Measurements from ENCODE around the gene ARFGAP1.

ARFGAP1 gene

GRCh38 chr20:63309261-63310071, 36.9 kb downstream of the ARFGAP1 start:
- H3K4me1 ChIP-seq (ENCODE audit: insufficient read depth, low read length) = no peaks in the 10 kb centered on the region
- no peak overlapping the region for H3K27ac ChIP-seq (ENCODE audit: low read length)
- H3K79me2 ChIP-seq (ENCODE audit: insufficient read depth, low read length) = no peaks in the 10 kb centered on the region
- H3K9me3 ChIP-seq (ENCODE audit: insufficient read depth, low read length, severe bottlenecking) = no peaks in the 10 kb centered on the region
- no peaks in the 10 kb centered on the region for H3K36me3 ChIP-seq (ENCODE audit: insufficient read depth, low read length)
- ATAC-seq (ENCODE audit: insufficient read depth, low read depth) (peak; percentile 51; the same call in 2 of the 3 replicates), DNase-seq (no peak)
- no peak overlapping the region for H3K9ac ChIP-seq (ENCODE audit: low read depth, low read length)
- H3K4me2 ChIP-seq (ENCODE audit: insufficient read depth, low read length) = no peak overlapping the region
- TF ChIP-seq EZH2 (IDR thresholded peaks at IDR 0.05; ENCODE audit: borderline replicate concordance, low read depth, low read length, severe bottlenecking) = no peak
- TF ChIP-seq CTCF (IDR thresholded peaks at IDR 0.05; ENCODE audit: borderline replicate concordance, extremely low read depth, low read length, poor library complexity, severe bottlenecking) = peak; percentile 76
- H2AFZ ChIP-seq (ENCODE audit: low read depth, low read length) = no peak overlapping the region
- peaks cover 6% of the 10 kb centered on the region for H4K20me1 ChIP-seq (ENCODE audit: insufficient read depth, low read length)
- no peaks in the 10 kb centered on the region for H3K27me3 ChIP-seq (ENCODE audit: insufficient read depth, low read length, poor library complexity)
- H3K4me3 ChIP-seq (ENCODE audit: low read depth in 1 of 2, low read length in 2 of 2) = no peak overlapping the region

GRCh38 chr20:63310265-63310991, 37.8 kb downstream of the ARFGAP1 start:
- Histone ChIP-seq H3K4me2 (ENCODE audit: insufficient read depth, low read length) (no peak overlapping the region), H3K27me3 (ENCODE audit: insufficient read depth, low read length, poor library complexity) (no peaks in the 10 kb centered on the region), H3K27ac (ENCODE audit: low read length) (no peak overlapping the region), H3K4me1 (ENCODE audit: insufficient read depth, low read length) (no peaks in the 10 kb centered on the region), H3K4me3 (ENCODE audit: low read depth in 1 of 2, low read length in 2 of 2) (no peak overlapping the region), H4K20me1 (ENCODE audit: insufficient read depth, low read length) (peaks cover 9% of the 10 kb centered on the region), H2AFZ (ENCODE audit: low read depth, low read length) (no peak overlapping the region), H3K9ac (ENCODE audit: low read depth, low read length) (no peak overlapping the region), H3K36me3 (ENCODE audit: insufficient read depth, low read length) (no peaks in the 10 kb centered on the region), H3K9me3 (ENCODE audit: insufficient read depth, low read length, severe bottlenecking) (no peaks in the 10 kb centered on the region), H3K79me2 (ENCODE audit: insufficient read depth, low read length) (no peaks in the 10 kb centered on the region)
- DNase-seq = no peak
- no peak for ATAC-seq (ENCODE audit: insufficient read depth, low read depth)
- TF ChIP-seq CTCF (IDR thresholded peaks at IDR 0.05; ENCODE audit: borderline replicate concordance, extremely low read depth, low read length, poor library complexity, severe bottlenecking) (no peak), EZH2 (IDR thresholded peaks at IDR 0.05; ENCODE audit: borderline replicate concordance, low read depth, low read length, severe bottlenecking) (no peak)

GRCh38 chr20:63311186-63311832, 38.7 kb downstream of the ARFGAP1 start:
- H3K9me3 ChIP-seq (ENCODE audit: insufficient read depth, low read length, severe bottlenecking) = no peaks in the 10 kb centered on the region
- no peak overlapping the region for H3K4me3 ChIP-seq (ENCODE audit: low read depth in 1 of 2, low read length in 2 of 2)
- H3K27me3 ChIP-seq (ENCODE audit: insufficient read depth, low read length, poor library complexity) = no peaks in the 10 kb centered on the region
- ATAC-seq (ENCODE audit: insufficient read depth, low read depth) = no peak
- H3K9ac ChIP-seq (ENCODE audit: low read depth, low read length) = no peak overlapping the region
- no peak overlapping the region for H2AFZ ChIP-seq (ENCODE audit: low read depth, low read length)
- no peaks in the 10 kb centered on the region for H3K36me3 ChIP-seq (ENCODE audit: insufficient read depth, low read length)
- H3K4me2 ChIP-seq (ENCODE audit: insufficient read depth, low read length) = no peak overlapping the region
- no peaks in the 10 kb centered on the region for H3K79me2 ChIP-seq (ENCODE audit: insufficient read depth, low read length)
- DNase-seq = no peak
- no peaks in the 10 kb centered on the region for H3K4me1 ChIP-seq (ENCODE audit: insufficient read depth, low read length)
- no peak for TF ChIP-seq EZH2 (IDR thresholded peaks at IDR 0.05; ENCODE audit: borderline replicate concordance, low read depth, low read length, severe bottlenecking)
- TF ChIP-seq CTCF (IDR thresholded peaks at IDR 0.05; ENCODE audit: borderline replicate concordance, extremely low read depth, low read length, poor library complexity, severe bottlenecking) = no peak
- H3K27ac ChIP-seq (ENCODE audit: low read length) = no peak overlapping the region
- peaks cover 9% of the 10 kb centered on the region for H4K20me1 ChIP-seq (ENCODE audit: insufficient read depth, low read length)

Data from DND-41 (cell line).